Astrocyte of the cerebellum (primary cell): ENCODE data around the gene TSLP.

Experiments used
- DNase-seq: peaks from one replicate; pipeline ENCODE4 v3.0.0-alpha.2; 2011; ENCODE audit warnings: low read depth
- H3K4me3 ChIP-seq: 2 replicates; pipeline ENCODE4 v1.5.1; 2011; ENCODE audit warnings: mild to moderate bottlenecking, low read depth, low read length, moderate library complexity
- CTCF ChIP-seq: IDR thresholded peaks from 2 replicates; pipeline ENCODE4 v1.5.1; 2012; ENCODE audit warnings: low read length, low read depth, moderate library complexity, mild to moderate bottlenecking; ENCODE audit errors: missing control alignments
- in situ Hi-C: cut with HindIII; loops from 2 replicates; pipeline ENCODE4 v1.10.0; 2017; ENCODE audit warnings: low sequenced_read_pairs

TSLP gene

GRCh38 chr5:111072949-111073682 is 1.6 kb downstream of the TSLP start:
- peak overlapping the region; percentile 57 for H3K4me3 ChIP-seq
- TF ChIP-seq CTCF: peak; percentile 9
- in situ Hi-C loops: no loop called here
- DNase-seq: no peak

GRCh38 chr5:111074244-111074643 is 2.7 kb downstream of the TSLP start:
- peak overlapping the region; percentile 57 for H3K4me3 ChIP-seq
- no peak for TF ChIP-seq CTCF
- in situ Hi-C loops: no loop called here
- DNase-seq: no peak

- no peak for TF ChIP-seq CTCF
- in situ Hi-C loops: no loop called here
- DNase-seq: peak; percentile 70
- H3K4me3 ChIP-seq: no peak overlapping the region
Measured at GRCh38 chr5:111075520-111075919, 4.0 kb downstream of the TSLP start.

GRCh38 chr5:111076091-111076490 is 4.6 kb downstream of the TSLP start:
- in situ Hi-C loops: no loop called here
- no peak for DNase-seq
- no peak overlapping the region for H3K4me3 ChIP-seq
- TF ChIP-seq CTCF: no peak

DNA sequence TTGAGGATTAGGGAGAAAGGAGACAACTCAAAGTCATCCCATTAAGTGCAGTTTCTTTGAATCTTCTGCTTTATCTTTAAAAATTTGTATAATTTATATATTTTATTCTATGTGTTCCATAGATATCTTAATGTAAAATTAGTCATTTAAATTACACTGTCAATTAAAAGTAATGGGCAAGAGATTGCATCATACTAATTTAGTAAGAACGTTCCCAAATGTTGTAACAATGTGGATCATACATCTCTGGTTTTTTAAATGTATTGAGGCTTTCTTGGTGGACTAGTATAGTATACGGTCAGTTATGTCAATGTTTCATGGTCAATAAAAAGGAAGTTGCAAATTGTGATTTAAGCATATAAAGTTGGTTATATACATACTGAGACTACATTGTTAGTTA is 6.2 kb downstream of the TSLP start:
- in situ Hi-C loops: no loop called here
- DNase-seq: no peak
- no peak overlapping the region for H3K4me3 ChIP-seq
- TF ChIP-seq CTCF: no peak

- no peak overlapping the region for H3K4me3 ChIP-seq
- no peak for TF ChIP-seq CTCF
- DNase-seq: no peak
- in situ Hi-C loops: no loop called here
Measured at GRCh38 chr5:111079846-111080245, 8.3 kb downstream of the TSLP start.
